HUES48 (cell line): ENCODE data around the gene KATNAL2.
A peak's percentile ranks its signal among the peaks of the same experiment; 100 is the strongest.

Source experiments
- H3K27ac ChIP-seq: one replicate; pipeline ENCODE4 v1.7.0; 2013; ENCODE audit warnings: low read depth, low read length, inconsistent platforms
- H3K27me3 ChIP-seq: 2 replicates; pipeline ENCODE4 v1.6.1; 2013; ENCODE audit warnings: mild to moderate bottlenecking, low read length; ENCODE audit not compliant: control insufficient read depth, insufficient read depth
- H3K36me3 ChIP-seq: 2 replicates; pipeline ENCODE4 v1.6.1; 2013; ENCODE audit warnings: low read length; ENCODE audit not compliant: control insufficient read depth, insufficient read depth
- H3K4me1 ChIP-seq: 2 replicates; pipeline ENCODE4 v1.6.1; 2013; ENCODE audit warnings: mild to moderate bottlenecking, low read length; ENCODE audit not compliant: control insufficient read depth, insufficient read depth
- H3K4me3 ChIP-seq: 2 replicates; pipeline ENCODE4 v1.5.1; 2013; ENCODE audit warnings: mild to moderate bottlenecking, low read depth, low read length
- H3K9ac ChIP-seq: 2 replicates; pipeline ENCODE4 v1.6.1; 2013; ENCODE audit warnings: mild to moderate bottlenecking, low read depth, low read length, moderate library complexity
- H3K9me3 ChIP-seq: 2 replicates; pipeline ENCODE4 v1.6.1; 2013; ENCODE audit warnings: low read length; ENCODE audit not compliant: control insufficient read depth, insufficient read depth

KATNAL2 gene, protein sequence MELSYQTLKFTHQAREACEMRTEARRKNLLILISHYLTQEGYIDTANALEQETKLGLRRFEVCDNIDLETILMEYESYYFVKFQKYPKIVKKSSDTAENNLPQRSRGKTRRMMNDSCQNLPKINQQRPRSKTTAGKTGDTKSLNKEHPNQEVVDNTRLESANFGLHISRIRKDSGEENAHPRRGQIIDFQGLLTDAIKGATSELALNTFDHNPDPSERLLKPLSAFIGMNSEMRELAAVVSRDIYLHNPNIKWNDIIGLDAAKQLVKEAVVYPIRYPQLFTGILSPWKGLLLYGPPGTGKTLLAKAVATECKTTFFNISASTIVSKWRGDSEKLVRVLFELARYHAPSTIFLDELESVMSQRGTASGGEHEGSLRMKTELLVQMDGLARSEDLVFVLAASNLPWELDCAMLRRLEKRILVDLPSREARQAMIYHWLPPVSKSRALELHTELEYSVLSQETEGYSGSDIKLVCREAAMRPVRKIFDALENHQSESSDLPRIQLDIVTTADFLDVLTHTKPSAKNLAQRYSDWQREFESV

DNA sequence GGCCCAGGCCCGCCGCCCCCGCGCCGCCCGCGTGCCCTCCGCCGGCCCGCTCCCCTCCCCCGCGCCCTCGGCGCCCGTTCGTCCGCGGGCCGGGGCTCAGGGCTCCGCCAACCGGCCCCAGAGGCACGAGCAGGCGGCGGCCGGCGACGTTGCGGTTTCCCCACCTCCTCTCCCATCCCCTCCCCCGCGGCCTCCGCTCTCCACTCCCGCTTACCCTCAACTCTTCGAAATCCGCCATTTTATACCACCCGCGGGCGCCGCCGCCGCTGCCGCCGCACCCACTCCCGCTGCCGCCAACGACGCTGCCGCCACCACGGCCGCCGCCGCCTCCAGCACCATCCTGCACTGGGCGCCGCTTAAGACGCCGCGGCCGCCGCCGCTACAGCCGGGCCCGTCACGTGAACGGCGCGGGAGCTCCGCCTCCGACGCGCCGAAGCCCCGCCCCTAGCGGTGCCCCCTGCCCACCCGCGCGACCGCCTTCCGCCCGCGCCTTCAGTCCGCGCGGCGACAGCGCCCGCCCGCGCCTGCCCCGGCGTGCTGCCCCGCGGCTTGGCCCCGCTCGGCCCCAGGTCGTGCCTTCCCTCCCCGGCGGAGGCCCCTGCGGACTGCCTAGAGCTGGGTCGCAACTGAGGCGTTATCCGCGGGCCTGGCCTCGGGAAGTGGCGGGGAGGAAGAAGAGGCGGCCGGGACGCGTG lies at the start of gene KATNAL2, which contains the start of gene PIAS2:
Gene KATNAL2 (plus strand): TSS at position 495 of the 695 bp plus-strand sequence. CDS start 29,271 bp downstream, outside the sequence.
Gene PIAS2 (minus strand): TSS at position 400 of the 695 bp plus-strand sequence. CDS start 162 bp downstream, at position 238.
- peak within 1 kb of the TSS; percentile 91 for H3K9ac ChIP-seq
- no peaks in the 10 kb centered on the region for H3K36me3 ChIP-seq
- no peaks in the 10 kb centered on the region for H3K9me3 ChIP-seq
- peaks cover 40% of the 10 kb centered on the region for H3K4me1 ChIP-seq
- H3K27me3 ChIP-seq, result no peaks in the 10 kb centered on the region
- H3K27ac ChIP-seq, result peak within 1 kb of the TSS; percentile 96
- peak within 1 kb of the TSS; percentile 96 for H3K4me3 ChIP-seq

DNA sequence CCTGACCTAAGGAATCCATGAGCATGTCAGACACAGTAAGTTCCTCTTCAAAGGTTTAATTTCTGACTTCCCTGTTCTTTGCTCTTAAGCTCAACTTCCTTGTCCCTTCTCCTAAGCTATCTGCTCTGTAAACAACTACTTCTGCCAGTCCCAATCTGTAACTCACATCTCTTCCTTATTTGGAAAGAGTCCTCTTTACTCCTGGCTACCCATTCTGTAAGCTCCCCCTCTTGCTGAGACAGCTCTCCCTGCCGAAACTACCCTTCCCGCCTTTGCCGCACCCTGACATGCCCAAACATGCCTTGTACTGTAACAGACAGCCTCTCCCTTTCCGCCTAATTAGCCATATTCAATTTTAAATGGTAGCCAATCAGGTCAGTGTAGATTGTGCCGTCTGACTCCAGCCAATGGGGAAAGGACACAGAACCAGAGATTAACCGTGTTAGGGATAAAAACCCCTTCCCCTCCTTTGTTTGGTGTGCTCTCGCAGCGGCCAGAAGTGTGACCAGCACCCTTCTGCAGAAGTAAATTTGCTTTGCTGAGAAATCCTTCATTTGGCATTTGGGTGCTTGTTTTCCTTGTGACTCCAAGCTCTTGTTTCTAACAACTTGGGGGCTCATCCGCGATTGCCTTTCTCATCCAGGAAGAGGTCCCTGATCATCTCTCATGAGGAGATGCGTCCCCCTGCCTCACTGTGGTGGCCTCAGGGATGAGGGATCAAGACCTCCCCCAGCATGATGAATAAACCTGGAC lies 49.1 kb upstream of the KATNAL2 start:
- H3K9me3 ChIP-seq, result peaks cover 26% of the 10 kb centered on the region
- peaks cover 20% of the 10 kb centered on the region for H3K36me3 ChIP-seq
- H3K4me1 ChIP-seq, result peaks cover 16% of the 10 kb centered on the region
- no peaks in the 10 kb centered on the region for H3K27me3 ChIP-seq
- H3K9ac ChIP-seq, result no peak overlapping the region
- no peak overlapping the region; the same call in 1 of the 2 replicates for H3K4me3 ChIP-seq
- H3K27ac ChIP-seq, result peak overlapping the region; percentile 21

DNA sequence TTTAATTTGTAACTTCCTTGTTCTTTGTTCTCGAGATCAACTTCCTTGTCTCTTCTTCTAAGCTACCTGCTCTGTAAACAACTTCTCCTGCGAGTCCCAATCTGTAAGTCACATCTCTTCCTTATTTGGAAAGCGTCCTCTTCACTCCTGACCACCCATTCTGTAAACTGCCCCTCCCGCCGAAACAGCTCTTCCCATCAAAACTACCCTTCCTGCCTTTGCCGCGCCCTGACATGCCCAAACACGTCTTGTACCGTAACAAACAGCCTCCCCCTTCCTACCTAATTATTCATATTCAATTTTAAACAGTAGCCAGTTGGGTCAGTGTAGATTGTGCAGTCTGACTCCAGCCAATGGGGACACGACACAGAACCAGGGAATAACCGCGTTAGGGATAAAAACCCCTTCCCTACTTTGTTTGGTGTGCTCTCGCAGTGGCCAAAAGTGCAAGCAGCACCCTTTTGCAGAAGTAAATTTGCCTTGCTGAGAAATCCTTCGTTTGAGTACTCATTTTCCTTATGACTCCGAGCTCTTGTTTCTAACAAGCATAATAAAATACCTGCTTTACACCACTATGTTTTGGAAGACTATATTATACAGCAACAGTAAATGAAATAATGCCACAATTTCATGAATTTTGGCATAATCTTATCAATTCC lies 39.9 kb upstream of the KATNAL2 start:
- Histone ChIP-seq H3K9ac (no peak overlapping the region), H3K9me3 (peaks cover 39% of the 10 kb centered on the region), H3K27ac (no peak overlapping the region), H3K4me3 (no peak overlapping the region), H3K4me1 (no peaks in the 10 kb centered on the region), H3K36me3 (peaks cover 29% of the 10 kb centered on the region), H3K27me3 (no peaks in the 10 kb centered on the region)

DNA sequence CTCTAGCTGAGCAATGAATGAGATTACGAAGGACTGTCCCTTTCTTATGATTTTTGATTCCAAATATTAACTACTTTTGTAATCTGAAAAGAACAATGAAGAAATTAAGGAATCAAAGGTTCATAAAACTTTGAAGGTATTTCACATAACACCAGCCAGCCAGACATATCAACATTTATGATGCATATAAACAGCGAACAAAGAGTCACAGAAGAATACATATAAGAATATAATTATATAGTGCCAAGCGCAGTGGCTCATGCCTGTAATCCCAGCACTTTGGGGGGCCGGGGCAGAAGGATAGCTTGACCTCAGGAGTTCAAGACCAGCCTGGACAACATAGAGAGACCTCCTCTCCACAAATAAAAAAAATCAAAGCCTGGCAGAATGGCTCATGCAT lies 34.2 kb upstream of the KATNAL2 start:
- H3K9ac ChIP-seq, result no peak overlapping the region
- peaks cover 32% of the 10 kb centered on the region for H3K9me3 ChIP-seq
- H3K4me3 ChIP-seq, result no peak overlapping the region
- H3K27me3 ChIP-seq, result no peaks in the 10 kb centered on the region
- no peak overlapping the region for H3K27ac ChIP-seq
- H3K36me3 ChIP-seq, result peaks cover 22% of the 10 kb centered on the region
- H3K4me1 ChIP-seq, result no peaks in the 10 kb centered on the region

DNA sequence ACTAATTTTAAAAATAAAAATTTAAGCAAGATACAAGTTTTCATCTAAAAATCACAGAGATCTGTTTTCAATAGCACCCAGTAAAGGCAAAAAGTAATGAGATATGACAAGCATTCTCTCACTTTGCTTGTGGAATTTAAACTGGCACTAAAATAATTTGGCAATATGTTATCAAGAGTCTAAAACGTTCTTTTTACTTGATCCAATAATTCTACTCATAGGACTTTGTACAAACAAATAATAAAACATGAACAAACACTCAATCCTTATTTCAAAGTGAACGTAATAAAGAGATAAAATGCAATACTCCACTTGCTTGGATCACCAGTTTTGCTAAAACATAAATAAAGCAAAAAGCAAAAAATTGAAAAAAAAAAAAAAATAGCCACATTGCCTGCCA lies 30.5 kb upstream of the KATNAL2 start:
- H3K9me3 ChIP-seq, result peaks cover 36% of the 10 kb centered on the region
- H3K27me3 ChIP-seq, result no peaks in the 10 kb centered on the region
- H3K36me3 ChIP-seq, result peaks cover 31% of the 10 kb centered on the region
- no peak overlapping the region for H3K27ac ChIP-seq
- H3K9ac ChIP-seq, result no peak overlapping the region
- no peaks in the 10 kb centered on the region for H3K4me1 ChIP-seq
- H3K4me3 ChIP-seq, result no peak overlapping the region

DNA sequence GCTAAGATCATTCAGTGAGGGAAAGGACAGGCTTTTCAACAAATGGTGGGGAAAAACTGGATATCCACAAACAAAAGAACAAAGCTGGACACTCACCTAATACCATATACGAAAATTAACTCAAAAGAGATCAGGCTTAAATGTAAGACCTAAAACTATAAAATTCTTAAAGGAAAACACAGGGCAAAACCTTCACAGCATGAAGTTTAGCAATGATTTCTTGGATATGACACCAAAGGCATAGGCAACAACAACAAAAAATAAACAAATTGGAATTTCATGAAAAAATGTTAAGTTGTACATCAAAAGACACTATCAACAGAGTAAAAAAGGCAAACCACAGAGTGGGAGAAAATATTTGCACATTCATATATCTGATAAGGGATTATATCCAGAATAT lies 28.4 kb upstream of the KATNAL2 start:
- H3K27ac ChIP-seq, result no peak overlapping the region
- H3K9ac ChIP-seq, result no peak overlapping the region
- peaks cover 31% of the 10 kb centered on the region for H3K36me3 ChIP-seq
- peaks cover 36% of the 10 kb centered on the region for H3K9me3 ChIP-seq
- H3K4me3 ChIP-seq, result no peak overlapping the region
- H3K4me1 ChIP-seq, result no peaks in the 10 kb centered on the region
- H3K27me3 ChIP-seq, result no peaks in the 10 kb centered on the region

DNA sequence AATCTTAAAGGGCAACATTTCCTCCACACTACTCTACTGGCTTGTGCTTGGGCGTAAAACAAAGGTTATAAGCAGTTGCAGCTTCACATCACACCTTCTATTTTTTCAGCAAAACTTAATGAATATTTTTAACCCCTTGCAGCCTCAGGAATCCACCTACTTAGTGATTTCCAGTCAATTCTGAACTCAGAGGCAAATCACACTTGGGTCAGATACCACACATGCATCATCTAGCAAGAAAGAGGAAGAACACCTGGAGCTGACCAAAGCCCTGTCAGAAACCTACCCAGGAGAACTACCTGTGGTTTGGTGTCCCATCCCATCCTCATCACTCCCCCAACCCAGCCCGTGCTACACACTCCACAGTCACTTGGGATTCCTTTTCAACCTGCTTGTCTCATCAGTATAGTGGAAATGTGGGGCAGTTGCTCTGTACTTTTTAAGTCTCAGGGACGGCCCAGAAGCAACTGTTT lies 25.6 kb upstream of the KATNAL2 start:
- Histone ChIP-seq H3K27me3 (no peaks in the 10 kb centered on the region), H3K27ac (no peak overlapping the region), H3K4me3 (no peak overlapping the region), H3K4me1 (no peaks in the 10 kb centered on the region), H3K9ac (no peak overlapping the region), H3K9me3 (peaks cover 36% of the 10 kb centered on the region), H3K36me3 (peaks cover 31% of the 10 kb centered on the region)

DNA sequence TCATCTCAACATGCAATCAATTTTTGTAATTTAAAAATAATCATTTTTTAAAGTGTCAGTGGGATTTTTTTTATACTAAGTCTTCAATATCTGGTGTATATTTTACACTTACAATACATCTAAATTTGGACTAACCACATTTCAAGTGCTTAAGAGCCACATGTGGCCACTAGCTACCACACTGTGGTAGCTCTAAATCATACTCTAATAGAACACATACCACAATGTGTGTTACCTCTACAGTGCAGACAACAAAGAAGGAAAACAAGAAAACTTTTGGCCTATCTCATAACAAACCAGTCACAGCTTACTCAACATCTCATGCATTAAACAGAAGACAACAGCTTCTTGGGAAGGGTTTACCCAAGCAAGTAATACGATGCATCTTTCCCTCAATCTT lies 24.6 kb upstream of the KATNAL2 start:
- H3K9ac ChIP-seq, result no peak overlapping the region
- no peak overlapping the region for H3K4me3 ChIP-seq
- H3K9me3 ChIP-seq, result peaks cover 28% of the 10 kb centered on the region
- no peaks in the 10 kb centered on the region for H3K27me3 ChIP-seq
- no peaks in the 10 kb centered on the region for H3K4me1 ChIP-seq
- no peak overlapping the region for H3K27ac ChIP-seq
- peaks cover 31% of the 10 kb centered on the region for H3K36me3 ChIP-seq

DNA sequence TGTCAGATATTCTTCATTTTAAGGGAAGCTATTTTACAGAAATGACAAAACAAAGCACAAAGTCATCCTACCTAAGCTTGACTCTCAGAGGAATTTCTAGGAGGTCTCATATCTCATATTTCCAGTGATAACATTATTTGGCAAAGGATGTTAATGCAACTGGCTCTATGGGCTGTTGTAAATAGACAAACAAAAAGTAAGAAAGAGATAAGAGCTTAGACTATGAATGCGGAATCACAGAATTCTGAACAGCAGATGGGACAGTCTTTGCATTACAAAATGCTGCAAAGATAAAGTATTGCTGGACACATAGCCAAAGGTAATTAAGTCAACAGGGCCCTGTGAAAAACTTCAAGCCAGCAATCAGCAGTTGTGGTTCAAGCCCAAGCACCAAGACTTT lies 24.0 kb upstream of the KATNAL2 start:
- Histone ChIP-seq H3K9ac (no peak overlapping the region), H3K4me1 (peaks cover under 1% of the 10 kb centered on the region; the same call in 1 of the 2 replicates), H3K27me3 (no peaks in the 10 kb centered on the region), H3K9me3 (peaks cover 23% of the 10 kb centered on the region), H3K4me3 (no peak overlapping the region), H3K36me3 (peaks cover 27% of the 10 kb centered on the region), H3K27ac (no peak overlapping the region)

DNA sequence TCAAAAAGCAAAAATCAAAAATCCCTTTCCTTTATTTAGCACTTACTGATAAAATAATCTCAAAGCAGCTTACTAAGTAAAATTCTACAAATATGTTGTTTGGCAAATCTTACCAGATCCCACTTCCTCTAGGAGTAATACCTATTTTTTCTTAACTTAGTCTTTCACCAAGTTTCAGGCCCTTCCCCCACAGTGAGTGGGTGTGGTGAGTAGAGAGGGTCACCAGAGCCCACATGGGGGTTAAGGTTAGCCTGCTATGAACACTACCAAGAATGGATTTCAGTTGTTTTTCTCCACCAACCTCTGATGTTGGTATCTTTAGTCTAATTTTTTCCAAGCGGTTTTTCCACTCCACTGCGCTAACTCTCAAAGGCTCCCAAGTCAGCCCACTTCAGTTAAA lies 23.3 kb upstream of the KATNAL2 start:
- Histone ChIP-seq H3K27ac (no peak overlapping the region), H3K9ac (no peak overlapping the region), H3K36me3 (peaks cover 20% of the 10 kb centered on the region), H3K4me3 (no peak overlapping the region), H3K9me3 (peaks cover 16% of the 10 kb centered on the region), H3K4me1 (peaks cover 8% of the 10 kb centered on the region; the same call in 1 of the 2 replicates), H3K27me3 (no peaks in the 10 kb centered on the region)
